Panc1 (cell line): ENCODE measurements around the gene CREBBP. TPM values are rescaled to one million over a fixed set of nuclear protein-coding genes. Genes with fewer than 3 reads are reported as not detected.

Experiments
- ATAC-seq: fragments of 200-7000 bp; cut with Tn5 transposase; 2 replicates; pipeline ENCODE4 v1.9.1; 2020; ENCODE audit warnings: mild to moderate bottlenecking, moderate library complexity
- BruUV-seq: library from RNA; stranded (reverse); fragments of 400-500 nt; replicated peaks from 2 replicates; lab custom pipeline; 2021; lab: Mats Ljungman, UMichigan
- CTCF ChIA-PET: fragments of 300-600 bp; sonication (Branson Sonifier 250); formaldehyde crosslinking; loops from one replicate; lab custom pipeline; 2022; ENCODE audit warnings: antibody characterized with exemption; lab: Charles Lee
- POLR2A ChIA-PET: fragments of 300-600 bp; sonication (Branson Sonifier 250); formaldehyde crosslinking; loops from one replicate; lab custom pipeline; 2022; ENCODE audit warnings: antibody characterized with exemption; lab: Charles Lee
- DNase-seq: peaks from one replicate; pipeline ENCODE4 v3.0.0-alpha.2; 2010; ENCODE audit warnings: low read depth, low spot score
- H3K27ac ChIP-seq: 2 replicates; pipeline ENCODE4 v1.5.1; 2011; ENCODE audit warnings: mild to moderate bottlenecking, low read length, inconsistent platforms
- H3K27me3 ChIP-seq: fragments of 200-500 bp; sonication (Bioruptor generic); 2 replicates; pipeline ENCODE4 v1.6.0; 2014; ENCODE audit warnings: low read length, inconsistent platforms; ENCODE audit not compliant: control insufficient read depth, insufficient read depth
- H3K36me3 ChIP-seq: fragments of 200-500 bp; sonication (Bioruptor generic); 2 replicates; pipeline ENCODE4 v1.5.1; 2014; ENCODE audit warnings: inconsistent platforms, mild to moderate bottlenecking, low read length, moderate library complexity; ENCODE audit not compliant: control insufficient read depth, insufficient read depth
- H3K4me1 ChIP-seq: 2 replicates; pipeline ENCODE4 v1.5.1; 2011; ENCODE audit warnings: inconsistent platforms, mild to moderate bottlenecking, low read length, moderate library complexity; ENCODE audit not compliant: control insufficient read depth, insufficient read depth
- H3K4me3 ChIP-seq, 2 experiments: 2 replicates each; pipeline ENCODE4 v1.5.1; 2011 to 2012; ENCODE audit warnings: low read depth in 2 of 2, low read length in 2 of 2, mild to moderate bottlenecking in 2 of 2, inconsistent platforms in 1 of 2, moderate library complexity in 1 of 2
- H3K9me3 ChIP-seq: fragments of 200-500 bp; sonication (Bioruptor generic); 2 replicates; pipeline ENCODE4 v1.5.1; 2014; ENCODE audit warnings: low read depth, mild to moderate bottlenecking, inconsistent platforms, low read length, moderate library complexity; ENCODE audit not compliant: control insufficient read depth, insufficient read depth
- POLR2AphosphoS5 ChIP-seq: IDR thresholded peaks from 2 replicates; pipeline ENCODE4 v1.6.1; 2012; ENCODE audit warnings: mild to moderate bottlenecking, low read depth, low read length, moderate library complexity
- SIN3A ChIP-seq: IDR thresholded peaks from 2 replicates; pipeline ENCODE4 v1.6.1; 2012; ENCODE audit warnings: low read depth, mild to moderate bottlenecking, low read length, moderate library complexity, borderline replicate concordance; ENCODE audit not compliant: insufficient read depth
- TCF7L2 ChIP-seq: IDR thresholded peaks from 2 replicates; pipeline ENCODE4 v1.6.1; 2011; ENCODE audit warnings: mild to moderate bottlenecking, low read depth, low read length, inconsistent platforms
- in situ Hi-C: cut with HindIII; loops from 2 replicates; pipeline ENCODE4 v1.10.0; 2016; ENCODE audit warnings: low sequenced_read_pairs, low pct_unique_long_range_greater_than_20kb
- intact Hi-C: fragments of 100-400 bp; cut with micrococcal nuclease; formaldehyde crosslinking; loops from one replicate; pipeline ENCODE4 v1.10.0; 2022; ENCODE audit not compliant: unreplicated experiment
- total RNA-seq: library from RNA; stranded (reverse); gene quantifications from one replicate; pipeline ENCODE4 v1.2.1, GENCODE V29; 2021; ENCODE audit not compliant: unreplicated experiment
- TF ChIP-seq, protein P1 (sequence below): fragments of 450-650 bp; IDR thresholded peaks from 2 replicates; pipeline ENCODE4 v1.5.1; 2017; ENCODE audit warnings: mild to moderate bottlenecking
- TF ChIP-seq, protein P2 (sequence below), 2 experiments: IDR thresholded peaks; 2 replicates each; pipeline ENCODE4 v1.6.1; 2011 to 2012; ENCODE audit warnings: low read depth in 2 of 2, control low read depth in 1 of 2, low read length in 1 of 2, mild to moderate bottlenecking in 1 of 2, moderate library complexity in 1 of 2; ENCODE audit not compliant: insufficient read depth in 1 of 2

Gene CREBBP
- total RNA-seq, 1 experiment from 2014 or later: 60.2 TPM

- Histone ChIP-seq H3K27ac (no peak overlapping the region), H3K27me3 (no peaks in the 10 kb centered on the region), H3K36me3 (no peaks in the 10 kb centered on the region), H3K9me3 (no peaks in the 10 kb centered on the region; the same call in 1 of the 2 replicates), H3K4me1 (0 out of 2 replicates have a peak, but pooled peaks cover 4% of the 10 kb centered on the region), H3K4me3 (no peak overlapping the region)
- DNase-seq: no peak
- 0 out of 2 replicates have a peak, but pooled peaks have one; percentile 45 for ATAC-seq
- intact Hi-C loops: no loop called here
- no TSS peak for BruUV-seq
- ChIA-PET POLR2A (no interaction called here), CTCF (no interaction called here)
- TF ChIP-seq, protein P1, sequence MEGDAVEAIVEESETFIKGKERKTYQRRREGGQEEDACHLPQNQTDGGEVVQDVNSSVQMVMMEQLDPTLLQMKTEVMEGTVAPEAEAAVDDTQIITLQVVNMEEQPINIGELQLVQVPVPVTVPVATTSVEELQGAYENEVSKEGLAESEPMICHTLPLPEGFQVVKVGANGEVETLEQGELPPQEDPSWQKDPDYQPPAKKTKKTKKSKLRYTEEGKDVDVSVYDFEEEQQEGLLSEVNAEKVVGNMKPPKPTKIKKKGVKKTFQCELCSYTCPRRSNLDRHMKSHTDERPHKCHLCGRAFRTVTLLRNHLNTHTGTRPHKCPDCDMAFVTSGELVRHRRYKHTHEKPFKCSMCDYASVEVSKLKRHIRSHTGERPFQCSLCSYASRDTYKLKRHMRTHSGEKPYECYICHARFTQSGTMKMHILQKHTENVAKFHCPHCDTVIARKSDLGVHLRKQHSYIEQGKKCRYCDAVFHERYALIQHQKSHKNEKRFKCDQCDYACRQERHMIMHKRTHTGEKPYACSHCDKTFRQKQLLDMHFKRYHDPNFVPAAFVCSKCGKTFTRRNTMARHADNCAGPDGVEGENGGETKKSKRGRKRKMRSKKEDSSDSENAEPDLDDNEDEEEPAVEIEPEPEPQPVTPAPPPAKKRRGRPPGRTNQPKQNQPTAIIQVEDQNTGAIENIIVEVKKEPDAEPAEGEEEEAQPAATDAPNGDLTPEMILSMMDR: no peak
- TF ChIP-seq POLR2AphosphoS5: no peak
- no peak for TF ChIP-seq TCF7L2
- no peak for TF ChIP-seq SIN3A
- in situ Hi-C loops: no loop called here
Observed at GRCh38 chr16:3922241-3922640, 41.7 kb upstream of the CREBBP start.

DNA sequence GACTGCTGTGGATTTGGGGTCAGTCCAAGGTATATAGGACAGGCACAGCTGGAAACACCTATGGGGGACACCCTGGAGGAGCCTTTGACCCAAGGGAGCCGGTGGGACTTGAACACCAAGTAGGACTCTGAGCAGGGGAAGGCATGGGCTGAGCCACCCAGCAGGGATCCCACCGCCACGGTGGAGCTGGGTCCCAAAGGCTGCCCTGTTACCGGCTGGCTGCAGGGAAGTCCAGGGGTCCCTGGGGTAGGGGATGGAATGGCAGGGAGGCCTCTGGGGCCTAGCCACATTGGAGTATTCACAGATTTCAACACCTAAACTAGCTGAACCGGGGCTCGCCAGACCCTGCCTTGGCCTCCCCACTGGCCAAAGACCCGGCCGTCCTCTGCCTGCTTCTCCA, 39.7 kb upstream of the CREBBP start:
- no TSS peak for BruUV-seq
- Histone ChIP-seq H3K27ac (no peak overlapping the region), H3K9me3 (no peaks in the 10 kb centered on the region; the same call in 1 of the 2 replicates), H3K27me3 (no peaks in the 10 kb centered on the region), H3K4me3 (no peak overlapping the region), H3K4me1 (0 out of 2 replicates have a peak, but pooled peaks cover 4% of the 10 kb centered on the region), H3K36me3 (no peaks in the 10 kb centered on the region)
- POLR2A ChIA-PET: no interaction called here
- TF ChIP-seq SIN3A (no peak), TCF7L2 (no peak)
- CTCF ChIA-PET: no interaction called here
- in situ Hi-C loops (no loop called here), intact Hi-C loops (no loop called here)
- ATAC-seq: no peak
- DNase-seq: no peak

GRCh38 chr16:3919413-3919812, 38.9 kb upstream of the CREBBP start:
- intact Hi-C loops: no loop called here
- CTCF ChIA-PET: no interaction called here
- POLR2A ChIA-PET: no interaction called here
- ATAC-seq (no peak), DNase-seq (no peak)
- Histone ChIP-seq H3K27ac (no peak overlapping the region), H3K4me1 (0 out of 2 replicates have a peak, but pooled peaks cover 4% of the 10 kb centered on the region), H3K27me3 (no peaks in the 10 kb centered on the region), H3K4me3 (no peak overlapping the region), H3K36me3 (no peaks in the 10 kb centered on the region), H3K9me3 (no peaks in the 10 kb centered on the region; the same call in 1 of the 2 replicates)
- TF ChIP-seq TCF7L2 (no peak), POLR2AphosphoS5 (no peak), SIN3A (no peak)
- TF ChIP-seq, protein P2, sequence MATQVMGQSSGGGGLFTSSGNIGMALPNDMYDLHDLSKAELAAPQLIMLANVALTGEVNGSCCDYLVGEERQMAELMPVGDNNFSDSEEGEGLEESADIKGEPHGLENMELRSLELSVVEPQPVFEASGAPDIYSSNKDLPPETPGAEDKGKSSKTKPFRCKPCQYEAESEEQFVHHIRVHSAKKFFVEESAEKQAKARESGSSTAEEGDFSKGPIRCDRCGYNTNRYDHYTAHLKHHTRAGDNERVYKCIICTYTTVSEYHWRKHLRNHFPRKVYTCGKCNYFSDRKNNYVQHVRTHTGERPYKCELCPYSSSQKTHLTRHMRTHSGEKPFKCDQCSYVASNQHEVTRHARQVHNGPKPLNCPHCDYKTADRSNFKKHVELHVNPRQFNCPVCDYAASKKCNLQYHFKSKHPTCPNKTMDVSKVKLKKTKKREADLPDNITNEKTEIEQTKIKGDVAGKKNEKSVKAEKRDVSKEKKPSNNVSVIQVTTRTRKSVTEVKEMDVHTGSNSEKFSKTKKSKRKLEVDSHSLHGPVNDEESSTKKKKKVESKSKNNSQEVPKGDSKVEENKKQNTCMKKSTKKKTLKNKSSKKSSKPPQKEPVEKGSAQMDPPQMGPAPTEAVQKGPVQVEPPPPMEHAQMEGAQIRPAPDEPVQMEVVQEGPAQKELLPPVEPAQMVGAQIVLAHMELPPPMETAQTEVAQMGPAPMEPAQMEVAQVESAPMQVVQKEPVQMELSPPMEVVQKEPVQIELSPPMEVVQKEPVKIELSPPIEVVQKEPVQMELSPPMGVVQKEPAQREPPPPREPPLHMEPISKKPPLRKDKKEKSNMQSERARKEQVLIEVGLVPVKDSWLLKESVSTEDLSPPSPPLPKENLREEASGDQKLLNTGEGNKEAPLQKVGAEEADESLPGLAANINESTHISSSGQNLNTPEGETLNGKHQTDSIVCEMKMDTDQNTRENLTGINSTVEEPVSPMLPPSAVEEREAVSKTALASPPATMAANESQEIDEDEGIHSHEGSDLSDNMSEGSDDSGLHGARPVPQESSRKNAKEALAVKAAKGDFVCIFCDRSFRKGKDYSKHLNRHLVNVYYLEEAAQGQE (IDR thresholded peaks at IDR 0.05; ENCODE audit: insufficient read depth in 1 of 2, low read depth in 2 of 2, low read length in 1 of 2): no peak
- TF ChIP-seq, protein P1: no peak
- in situ Hi-C loops: no loop called here
- no TSS peak for BruUV-seq
